Hepatocyte (in vitro differentiated cells): ENCODE measurements around the gene STARD9. TPM values are rescaled to one million over a fixed set of nuclear protein-coding genes. Genes with fewer than 3 reads are reported as not detected.

Experiments used
- DNase-seq: peaks from one replicate; pipeline ENCODE4 v3.0.0-alpha.2; 2016; ENCODE audit warnings: low spot score
- H2AFZ ChIP-seq: fragments of 200-600 bp; sonication (generic); 2 replicates; pipeline ENCODE4 v1.6.0; 2016; ENCODE audit warnings: antibody characterized with exemption, mild to moderate bottlenecking
- H3K27ac ChIP-seq: fragments of 200-600 bp; sonication (generic); 2 replicates; pipeline ENCODE4 v1.5.1; 2016; ENCODE audit warnings: mild to moderate bottlenecking
- H3K27me3 ChIP-seq: fragments of 200-600 bp; sonication (generic); 2 replicates; pipeline ENCODE4 v1.6.1; 2016
- H3K36me3 ChIP-seq: fragments of 200-600 bp; sonication (generic); replicated peaks from 2 replicates; pipeline ENCODE4 v1.5.1; 2016; ENCODE audit warnings: low read depth; ENCODE audit not compliant: insufficient read depth
- H3K4me1 ChIP-seq: fragments of 200-600 bp; sonication (generic); 2 replicates; pipeline ENCODE4 v1.5.1; 2016; ENCODE audit warnings: mild to moderate bottlenecking, moderate library complexity; ENCODE audit not compliant: insufficient read depth
- H3K4me2 ChIP-seq: fragments of 200-600 bp; sonication (generic); 2 replicates; pipeline ENCODE4 v1.6.0; 2016
- H3K4me3 ChIP-seq: fragments of 200-600 bp; sonication (generic); 2 replicates; pipeline ENCODE4 v1.5.1; 2016; ENCODE audit warnings: mild to moderate bottlenecking
- H3K79me2 ChIP-seq: fragments of 200-600 bp; sonication (generic); 2 replicates; pipeline ENCODE4 v1.6.0; 2017; ENCODE audit warnings: mild to moderate bottlenecking
- H3K9me2 ChIP-seq: fragments of 200-600 bp; sonication (generic); replicated peaks from 2 replicates; pipeline ENCODE4 v1.6.0; 2017; ENCODE audit warnings: mild to moderate bottlenecking; ENCODE audit not compliant: insufficient read depth
- H3K9me3 ChIP-seq: fragments of 200-600 bp; sonication (generic); 2 replicates; pipeline ENCODE4 v1.5.1; 2016; ENCODE audit warnings: low read depth, mild to moderate bottlenecking
- H4K20me1 ChIP-seq: fragments of 200-600 bp; sonication (generic); 2 replicates; pipeline ENCODE4 v1.6.0; 2016; ENCODE audit warnings: mild to moderate bottlenecking; ENCODE audit not compliant: insufficient read depth, poor library complexity, severe bottlenecking
- CTCF ChIP-seq: fragments of 200-600 bp; sonication (generic); IDR thresholded peaks from 2 replicates; pipeline ENCODE4 v1.5.1; 2016; ENCODE audit warnings: antibody characterized with exemption, mild to moderate bottlenecking; ENCODE audit not compliant: poor library complexity
- EZH2 ChIP-seq: fragments of 200-600 bp; sonication (generic); IDR thresholded peaks from 2 replicates; pipeline ENCODE4 v1.6.1; 2016; ENCODE audit warnings: antibody characterized with exemption, mild to moderate bottlenecking, borderline replicate concordance
- EZH2phosphoT487 ChIP-seq: fragments of 200-600 bp; sonication (generic); IDR thresholded peaks from one replicate; pipeline ENCODE4 v1.6.1; 2018; ENCODE audit warnings: antibody characterized with exemption, mild to moderate bottlenecking, low read depth, moderate library complexity; ENCODE audit not compliant: unreplicated experiment, severe bottlenecking
- WGBS: methylation state at CpG from one replicate; pipeline ENCODE4 v1.1.6; 2016; ENCODE audit warnings: low lambda C conversion rate; ENCODE audit errors: missing lambda C conversion rate; 5-methylcytosine and 5-hydroxymethylcytosine counted together
- polyA plus RNA-seq: library from polyadenylated mRNA; unstranded; fragments of >200 nt; fragmentation: Nextera tagmentation; extraction: Ambion mirVana; gene quantifications from 2 replicates; pipeline ENCODE4 v1.2.1, GENCODE V29; 2016
- total RNA-seq: library from RNA; depleted of rRNA; stranded (reverse); fragments of >200 nt; gene quantifications from 2 replicates; pipeline ENCODE4 v1.2.3, GENCODE V29; 2014

STARD9 gene
- total and polyA plus RNA-seq, 2 experiments from 2014 or later, result 0.50 to 3.0 TPM

DNA sequence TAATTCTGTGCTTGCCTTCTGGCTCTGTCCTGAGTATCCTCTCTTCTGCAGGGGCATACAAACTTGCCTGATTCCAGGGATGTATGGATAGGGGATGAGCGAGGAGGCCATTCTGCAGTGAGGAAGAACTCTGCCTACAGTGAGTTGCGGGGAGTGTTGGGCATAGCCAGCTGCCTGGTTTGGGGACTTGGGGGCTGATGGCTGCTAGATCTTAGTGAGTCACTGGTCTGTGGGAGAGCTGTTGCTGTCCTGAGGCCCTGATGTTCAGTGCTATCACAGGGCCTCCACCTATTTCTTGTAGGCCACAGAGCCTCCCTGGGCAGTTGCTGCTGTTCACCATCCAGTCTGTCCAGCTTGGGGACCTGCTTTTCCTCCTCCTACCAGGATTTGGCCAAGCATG is 141.2 kb downstream of the STARD9 start:
- H3K27me3 ChIP-seq, result no peaks in the 10 kb centered on the region
- no peaks in the 10 kb centered on the region for H3K4me1 ChIP-seq
- no peaks in the 10 kb centered on the region for H4K20me1 ChIP-seq
- no peak for TF ChIP-seq EZH2phosphoT487
- no peak for TF ChIP-seq CTCF
- TF ChIP-seq EZH2, result no peak
- H3K4me3 ChIP-seq, result no peak overlapping the region
- H3K4me2 ChIP-seq, result no peak overlapping the region
- H3K27ac ChIP-seq, result no peak overlapping the region
- no peak overlapping the region for H2AFZ ChIP-seq
- DNase-seq, result no peak
- H3K79me2 ChIP-seq, result no peaks in the 10 kb centered on the region
- H3K9me2 ChIP-seq, result no peaks in the 10 kb centered on the region
- no peaks in the 10 kb centered on the region for H3K36me3 ChIP-seq
- 100% methylated on average over 2 of the region's 2 CpGs for WGBS
- H3K9me3 ChIP-seq, result no peaks in the 10 kb centered on the region

DNA sequence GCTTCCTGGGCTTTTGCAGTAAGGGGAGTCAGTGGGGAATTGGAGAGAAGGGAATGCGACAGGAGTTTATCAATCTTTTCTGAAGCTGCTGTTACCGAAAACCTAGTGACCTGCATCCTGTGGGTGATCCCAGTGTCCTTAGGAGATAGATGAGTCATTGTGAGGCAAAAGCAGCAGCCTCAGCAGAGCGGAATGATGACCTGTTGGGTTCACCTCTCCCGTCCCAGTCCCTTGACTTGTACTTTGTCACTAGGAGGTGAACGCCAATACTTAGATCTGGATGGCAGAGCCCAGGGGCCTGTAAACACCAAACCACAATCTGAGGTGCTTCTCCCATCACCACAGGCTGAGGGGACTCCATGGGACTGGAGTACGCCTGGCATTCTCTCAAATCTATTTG is 143.6 kb downstream of the STARD9 start:
- H3K36me3 ChIP-seq, result no peaks in the 10 kb centered on the region
- no peak for TF ChIP-seq EZH2
- TF ChIP-seq CTCF, result no peak
- no peak for TF ChIP-seq EZH2phosphoT487

GRCh38 chr15:42720071-42720470 is 144.7 kb downstream of the STARD9 start:
- H3K79me2 ChIP-seq, result no peaks in the 10 kb centered on the region
- H3K4me1 ChIP-seq, result no peaks in the 10 kb centered on the region
- no peaks in the 10 kb centered on the region for H3K9me2 ChIP-seq
- H3K4me2 ChIP-seq, result no peak overlapping the region
- H4K20me1 ChIP-seq, result no peaks in the 10 kb centered on the region
- no peaks in the 10 kb centered on the region for H3K27me3 ChIP-seq
- H3K9me3 ChIP-seq, result no peaks in the 10 kb centered on the region
- 98% methylated on average over 3 of the region's 3 CpGs for WGBS
- H3K36me3 ChIP-seq, result no peaks in the 10 kb centered on the region
- no peak overlapping the region for H3K27ac ChIP-seq
- H3K4me3 ChIP-seq, result no peak overlapping the region
- no peak for DNase-seq
- no peak overlapping the region for H2AFZ ChIP-seq
- no peak for TF ChIP-seq CTCF
- no peak for TF ChIP-seq EZH2
- TF ChIP-seq EZH2phosphoT487, result no peak

More for the DNA sequence above, 143.6 kb downstream of the STARD9 start:
- no peak overlapping the region for H3K4me3 ChIP-seq
- no peaks in the 10 kb centered on the region for H3K9me3 ChIP-seq
- no peaks in the 10 kb centered on the region for H3K4me1 ChIP-seq
- H3K27me3 ChIP-seq, result no peaks in the 10 kb centered on the region
- H3K27ac ChIP-seq, result no peak overlapping the region
- no peak overlapping the region for H2AFZ ChIP-seq
- DNase-seq, result no peak
- WGBS, result 86% methylated on average over 6 of the region's 6 CpGs
- no peaks in the 10 kb centered on the region for H3K9me2 ChIP-seq
- no peaks in the 10 kb centered on the region for H3K79me2 ChIP-seq
- H4K20me1 ChIP-seq, result no peaks in the 10 kb centered on the region
- H3K4me2 ChIP-seq, result no peak overlapping the region

DNA sequence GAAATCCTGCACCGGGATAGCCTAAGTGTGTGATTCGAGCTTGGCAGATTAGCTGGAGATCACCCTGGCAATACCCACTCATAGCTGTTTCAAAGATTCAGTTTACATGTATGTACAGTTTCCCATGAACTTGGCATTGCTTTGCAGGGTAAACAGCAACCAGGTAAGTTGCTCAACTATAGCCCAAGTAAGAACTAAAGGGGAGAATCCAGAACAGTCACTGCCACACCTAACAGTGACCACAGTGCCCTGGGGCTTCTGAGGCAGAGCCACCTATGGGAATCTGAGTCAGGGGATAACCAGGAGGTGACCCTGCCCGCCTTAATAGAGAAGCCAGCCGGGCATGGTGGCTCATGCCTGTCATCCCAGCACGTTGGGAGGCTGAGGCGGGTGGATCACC is 145.6 kb downstream of the STARD9 start:
- Histone ChIP-seq H3K9me2 (no peaks in the 10 kb centered on the region), H3K4me2 (no peak overlapping the region), H2AFZ (no peak overlapping the region), H3K4me1 (no peaks in the 10 kb centered on the region), H3K36me3 (no peaks in the 10 kb centered on the region), H3K27me3 (no peaks in the 10 kb centered on the region), H3K27ac (no peak overlapping the region), H3K4me3 (no peak overlapping the region), H3K9me3 (no peaks in the 10 kb centered on the region), H4K20me1 (no peaks in the 10 kb centered on the region), H3K79me2 (no peaks in the 10 kb centered on the region)
- WGBS, result 86% methylated on average over 6 of the region's 6 CpGs
- no peak for TF ChIP-seq CTCF
- TF ChIP-seq EZH2, result no peak
- no peak for TF ChIP-seq EZH2phosphoT487
- no peak for DNase-seq
